HCT116 (cell line): ENCODE measurements around the gene PDE4B. TPM values are rescaled to one million over a fixed set of nuclear protein-coding genes. Genes with fewer than 3 reads are reported as not detected.

ENCODE experiments used
- ATAC-seq: fragments of 200-7000 bp; cut with Tn5 transposase; 2 replicates; pipeline ENCODE4 v1.9.1; 2020; ENCODE audit warnings: mild to moderate bottlenecking, moderate library complexity
- BruUV-seq: library from RNA; stranded (reverse); fragments of 400-500 nt; replicated peaks from 2 replicates; lab custom pipeline; 2021; lab: Mats Ljungman, UMichigan
- CTCF ChIA-PET: fragments of 300-600 bp; sonication (Branson Sonifier 250); formaldehyde crosslinking; loops from one replicate; lab custom pipeline; 2021; ENCODE audit warnings: antibody characterized with exemption; lab: Charles Lee
- POLR2A ChIA-PET: fragments of 300-600, 350-600 bp; sonication (Branson Sonifier 250); formaldehyde crosslinking; loops from one replicate; lab custom pipeline; 2021; ENCODE audit warnings: antibody characterized with exemption; lab: Charles Lee
- RAD21 ChIA-PET, 2 experiments: fragments of 300-600 bp; sonication (Branson Sonifier 250); formaldehyde crosslinking; loops; one replicate each; lab custom pipeline; 2023; ENCODE audit warnings: low total read pairs in 2 of 2; ENCODE audit not compliant: uncharacterized antibody in 2 of 2, unreplicated experiment in 2 of 2, low non-redundant PET in 1 of 2; lab: Charles Lee
- DNase-seq: peaks from one replicate; pipeline ENCODE4 v3.0.0-alpha.2; 2010; ENCODE audit warnings: low read depth, low spot score
- H2AFZ ChIP-seq: fragments of 200-600 bp; shearing (Covaris generic), sonication (generic); 2 replicates; pipeline ENCODE4 v1.6.1; 2017; ENCODE audit warnings: low read depth, mixed run types, mixed read lengths, antibody characterized with exemption, low read length; ENCODE audit not compliant: poor library complexity, severe bottlenecking
- H3K27ac ChIP-seq: 2 replicates; pipeline ENCODE4 v1.5.1; 2012; ENCODE audit warnings: low read depth, low read length
- H3K27me3 ChIP-seq: fragments of 200-600 bp; sonication (generic); 2 replicates; pipeline ENCODE4 v1.6.1; 2016; ENCODE audit warnings: mixed run types, low read length, mixed read lengths; ENCODE audit not compliant: insufficient read depth
- H3K36me3 ChIP-seq, 2 experiments: fragments of 200-500 bp in 1 of 2; fragments of 200-600 bp in 1 of 2; sonication (Bioruptor generic) in 1 of 2; sonication (generic) in 1 of 2; 2 replicates each; pipeline versions ENCODE4 v1.5.1 to v1.6.1; 2014 to 2016; ENCODE audit warnings: low read length in 2 of 2, inconsistent platforms in 1 of 2, mixed read lengths in 1 of 2, mixed run types in 1 of 2; ENCODE audit not compliant: insufficient read depth in 2 of 2, control insufficient read depth in 1 of 2
- H3K4me1 ChIP-seq, 2 experiments: fragments of 200-600 bp in 1 of 2; sonication (generic) in 1 of 2; 2 replicates each; pipeline versions ENCODE4 v1.5.1 to v1.6.1; 2012 to 2017; ENCODE audit warnings: low read length in 2 of 2, inconsistent platforms in 1 of 2, mild to moderate bottlenecking in 1 of 2, mixed read lengths in 1 of 2, mixed run types in 1 of 2, moderate library complexity in 1 of 2; ENCODE audit not compliant: insufficient read depth in 2 of 2, control insufficient read depth in 1 of 2
- H3K4me2 ChIP-seq: fragments of 200-600 bp; sonication (generic); 2 replicates; pipeline ENCODE4 v1.6.1; 2017; ENCODE audit warnings: mixed run types, low read length, mixed read lengths
- H3K4me3 ChIP-seq, 2 experiments: fragments of 200-600 bp in 1 of 2; sonication (generic) in 1 of 2; replicated peaks in 1 of 2; 2 replicates each; pipeline ENCODE4 v1.5.1; 2011 to 2016; ENCODE audit warnings: low read length in 2 of 2, control low read depth in 1 of 2, low read depth in 1 of 2, mild to moderate bottlenecking in 1 of 2, mixed read lengths in 1 of 2, mixed run types in 1 of 2
- H3K79me2 ChIP-seq: fragments of 200-600 bp; sonication (generic); 2 replicates; pipeline ENCODE4 v1.6.1; 2017; ENCODE audit warnings: mild to moderate bottlenecking, mixed run types, low read length, moderate library complexity, mixed read lengths; ENCODE audit not compliant: insufficient read depth
- H3K9ac ChIP-seq: fragments of 200-600 bp; sonication (generic); 2 replicates; pipeline ENCODE4 v1.6.1; 2016; ENCODE audit warnings: low read length, mixed read lengths
- H3K9me2 ChIP-seq: fragments of 200-600 bp; sonication (generic), shearing (Covaris generic); 2 replicates; pipeline ENCODE4 v1.6.1; 2017; ENCODE audit warnings: mixed run types, mild to moderate bottlenecking, moderate library complexity; ENCODE audit not compliant: insufficient read depth
- H3K9me3 ChIP-seq, 2 experiments: fragments of 200-500 bp in 1 of 2; fragments of 200-600 bp in 1 of 2; sonication (Bioruptor generic) in 1 of 2; sonication (generic) in 1 of 2; 2 replicates each; pipeline ENCODE4 v1.6.1; 2014 to 2017; ENCODE audit warnings: low read length in 2 of 2, mixed read lengths in 2 of 2, inconsistent platforms in 1 of 2, low read depth in 1 of 2, mild to moderate bottlenecking in 1 of 2, mixed run types in 1 of 2, moderate library complexity in 1 of 2; ENCODE audit not compliant: control insufficient read depth in 1 of 2, insufficient read depth in 1 of 2
- H4K20me1 ChIP-seq: fragments of 200-600 bp; sonication (generic), shearing (Covaris generic); 2 replicates; pipeline ENCODE4 v1.6.1; 2017; ENCODE audit warnings: mixed run types, mild to moderate bottlenecking, moderate library complexity; ENCODE audit not compliant: insufficient read depth
- CEBPB ChIP-seq: IDR thresholded peaks from 2 replicates; pipeline ENCODE4 v1.6.1; 2012; ENCODE audit warnings: low read depth
- CTCF ChIP-seq, 3 experiments: fragments of 200-600 bp in 1 of 3; sonication (generic) in 1 of 3; IDR thresholded peaks in 2 of 3; conservative IDR thresholded peaks in 1 of 3; 2 replicates each; pipeline ENCODE4 v1.5.1; 2012 to 2017; ENCODE audit warnings: low read depth in 2 of 3, low read length in 2 of 3, antibody characterized with exemption in 1 of 3, borderline replicate concordance in 1 of 3, control low read depth in 1 of 3, mild to moderate bottlenecking in 1 of 3, mixed read lengths in 1 of 3, mixed run types in 1 of 3, moderate library complexity in 1 of 3; ENCODE audit not compliant: insufficient read depth in 1 of 3
- EGR1 ChIP-seq: IDR thresholded peaks from 2 replicates; pipeline ENCODE4 v1.6.1; 2012; ENCODE audit warnings: low read depth
- ELF1 ChIP-seq: IDR thresholded peaks from 2 replicates; pipeline ENCODE4 v1.6.1; 2012; ENCODE audit warnings: low read depth, borderline replicate concordance
- EZH2 ChIP-seq: fragments of 200-600 bp; sonication (generic); IDR thresholded peaks from 2 replicates; pipeline ENCODE4 v1.6.1; 2017; ENCODE audit warnings: antibody characterized with exemption, mixed run types
- EZH2phosphoT487 ChIP-seq: fragments of 200-600 bp; IDR thresholded peaks from 2 replicates; pipeline ENCODE4 v1.6.1; 2018; ENCODE audit warnings: antibody characterized with exemption, borderline replicate concordance
- FOSL1 ChIP-seq: IDR thresholded peaks from 2 replicates; pipeline ENCODE4 v1.6.1; 2012; ENCODE audit warnings: low read depth
- POLR2A ChIP-seq: IDR thresholded peaks from 2 replicates; pipeline ENCODE4 v1.7.0; 2011; ENCODE audit warnings: borderline replicate concordance; ENCODE audit not compliant: insufficient read depth, insufficient read length; ENCODE audit errors: extremely low read depth
- POLR2AphosphoS5 ChIP-seq: IDR thresholded peaks from 2 replicates; pipeline ENCODE4 v1.6.1; 2011; ENCODE audit warnings: mild to moderate bottlenecking, low read depth, low read length, moderate library complexity
- RAD21 ChIP-seq: IDR thresholded peaks from 2 replicates; pipeline ENCODE4 v1.6.1; 2012; ENCODE audit warnings: low read depth, mild to moderate bottlenecking
- SP1 ChIP-seq: IDR thresholded peaks from 2 replicates; pipeline ENCODE4 v1.6.1; 2012; ENCODE audit warnings: low read depth
- SRF ChIP-seq: IDR thresholded peaks from 2 replicates; pipeline ENCODE4 v1.6.1; 2012; ENCODE audit warnings: low read depth
- YY1 ChIP-seq: IDR thresholded peaks from 2 replicates; pipeline ENCODE4 v1.6.1; 2011; ENCODE audit warnings: low read length, low read depth, moderate library complexity, mild to moderate bottlenecking; ENCODE audit not compliant: insufficient replicate concordance; ENCODE audit errors: extremely low read depth
- ZFX ChIP-seq: fragments of 450-650 bp; IDR thresholded peaks from 2 replicates; pipeline ENCODE4 v1.6.1; 2017
- ZNF274 ChIP-seq: fragments of 200-500 bp; sonication (Bioruptor generic); IDR thresholded peaks from 2 replicates; pipeline ENCODE4 v1.6.1; 2014; ENCODE audit warnings: mild to moderate bottlenecking, low read depth, low read length, inconsistent platforms
- intact Hi-C: fragments of 100-400 bp; cut with micrococcal nuclease; formaldehyde crosslinking; loops from 2 replicates; pipeline ENCODE4 v1.10.0; 2022
- total RNA-seq: library from RNA; stranded (reverse); gene quantifications from one replicate; pipeline ENCODE4 v1.2.1, GENCODE V29; 2021; ENCODE audit not compliant: unreplicated experiment
- TF ChIP-seq, protein P1 (sequence below): IDR thresholded peaks from 2 replicates; pipeline ENCODE4 v1.6.1; 2011; ENCODE audit warnings: mild to moderate bottlenecking, low read length, moderate library complexity; ENCODE audit not compliant: insufficient replicate concordance; ENCODE audit errors: extremely low read depth
- TF ChIP-seq, protein P2 (sequence below): IDR thresholded peaks from 2 replicates; pipeline ENCODE4 v1.6.1; 2012
- TF ChIP-seq, protein P3 (sequence below): IDR thresholded peaks from 2 replicates; pipeline ENCODE4 v1.6.1; 2012
- TF ChIP-seq, protein P4 (sequence below): IDR thresholded peaks from 2 replicates; pipeline ENCODE4 v1.6.1; 2012; ENCODE audit warnings: low read depth

The PDE4B gene
- total RNA-seq, 1 experiment from 2014 or later, result 76.9 TPM

DNA sequence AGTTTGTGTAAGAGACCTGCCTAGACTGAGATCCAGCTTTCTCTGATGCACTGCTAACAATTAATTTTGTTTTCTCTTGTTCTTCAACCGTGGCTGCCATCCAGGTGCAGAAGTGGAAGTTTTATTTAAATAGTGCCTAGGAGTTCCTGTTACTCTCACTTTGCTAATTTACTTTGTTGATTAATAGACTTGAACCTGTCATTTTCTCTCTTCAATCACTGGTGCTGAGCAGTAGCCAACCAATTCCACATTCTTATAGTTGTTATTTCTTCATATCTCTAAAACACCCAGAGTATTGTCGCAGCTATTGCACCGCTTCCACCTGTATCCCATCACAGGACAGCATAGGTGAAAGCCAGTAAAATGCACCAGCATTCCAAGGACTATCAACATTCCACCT lies 157.2 kb downstream of the PDE4B start:
- Histone ChIP-seq H3K27ac (no peak overlapping the region), H3K4me1 (peaks cover 0 to under 1% of the 10 kb centered on the region in 2 experiments; a peak in 1 of 4 replicates), H2AFZ (no peak overlapping the region), H3K9me2 (no peaks in the 10 kb centered on the region), H3K79me2 (no peaks in the 10 kb centered on the region), H3K27me3 (no peaks in the 10 kb centered on the region), H3K4me2 (no peak overlapping the region), H3K36me3 (no peaks in the 10 kb centered on the region), H4K20me1 (no peaks in the 10 kb centered on the region), H3K9me3 (no peaks in the 10 kb centered on the region), H3K4me3 (no peak overlapping the region), H3K9ac (no peak overlapping the region)
- DNase-seq (no peak), ATAC-seq (no peak)
- RAD21 ChIA-PET, result no interaction called here
- no TSS peak for BruUV-seq
- POLR2A ChIA-PET, result no interaction called here
- TF ChIP-seq EGR1 (no peak), SP1 (no peak), YY1 (no peak), CTCF (IDR thresholded peaks at IDR 0.05 in 2 of 3, conservative IDR thresholded peaks at IDR 0.05 in 1 of 3; ENCODE audit: borderline replicate concordance in 1 of 3, insufficient read depth in 1 of 3, low read depth in 2 of 3, low read length in 2 of 3) (no peak), POLR2AphosphoS5 (no peak), CEBPB (no peak), FOSL1 (no peak), ZFX (no peak), ELF1 (no peak), EZH2 (no peak), ZNF274 (no peak), POLR2A (no peak), EZH2phosphoT487 (no peak), SRF (no peak), RAD21 (no peak)
- TF ChIP-seq, protein P1, sequence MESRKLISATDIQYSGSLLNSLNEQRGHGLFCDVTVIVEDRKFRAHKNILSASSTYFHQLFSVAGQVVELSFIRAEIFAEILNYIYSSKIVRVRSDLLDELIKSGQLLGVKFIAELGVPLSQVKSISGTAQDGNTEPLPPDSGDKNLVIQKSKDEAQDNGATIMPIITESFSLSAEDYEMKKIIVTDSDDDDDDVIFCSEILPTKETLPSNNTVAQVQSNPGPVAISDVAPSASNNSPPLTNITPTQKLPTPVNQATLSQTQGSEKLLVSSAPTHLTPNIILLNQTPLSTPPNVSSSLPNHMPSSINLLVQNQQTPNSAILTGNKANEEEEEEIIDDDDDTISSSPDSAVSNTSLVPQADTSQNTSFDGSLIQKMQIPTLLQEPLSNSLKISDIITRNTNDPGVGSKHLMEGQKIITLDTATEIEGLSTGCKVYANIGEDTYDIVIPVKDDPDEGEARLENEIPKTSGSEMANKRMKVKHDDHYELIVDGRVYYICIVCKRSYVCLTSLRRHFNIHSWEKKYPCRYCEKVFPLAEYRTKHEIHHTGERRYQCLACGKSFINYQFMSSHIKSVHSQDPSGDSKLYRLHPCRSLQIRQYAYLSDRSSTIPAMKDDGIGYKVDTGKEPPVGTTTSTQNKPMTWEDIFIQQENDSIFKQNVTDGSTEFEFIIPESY, result no peak
- TF ChIP-seq, protein P2, sequence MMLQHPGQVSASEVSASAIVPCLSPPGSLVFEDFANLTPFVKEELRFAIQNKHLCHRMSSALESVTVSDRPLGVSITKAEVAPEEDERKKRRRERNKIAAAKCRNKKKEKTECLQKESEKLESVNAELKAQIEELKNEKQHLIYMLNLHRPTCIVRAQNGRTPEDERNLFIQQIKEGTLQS, result no peak
- TF ChIP-seq, protein P3, sequence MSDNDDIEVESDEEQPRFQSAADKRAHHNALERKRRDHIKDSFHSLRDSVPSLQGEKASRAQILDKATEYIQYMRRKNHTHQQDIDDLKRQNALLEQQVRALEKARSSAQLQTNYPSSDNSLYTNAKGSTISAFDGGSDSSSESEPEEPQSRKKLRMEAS, result no peak
- TF ChIP-seq, protein P4, sequence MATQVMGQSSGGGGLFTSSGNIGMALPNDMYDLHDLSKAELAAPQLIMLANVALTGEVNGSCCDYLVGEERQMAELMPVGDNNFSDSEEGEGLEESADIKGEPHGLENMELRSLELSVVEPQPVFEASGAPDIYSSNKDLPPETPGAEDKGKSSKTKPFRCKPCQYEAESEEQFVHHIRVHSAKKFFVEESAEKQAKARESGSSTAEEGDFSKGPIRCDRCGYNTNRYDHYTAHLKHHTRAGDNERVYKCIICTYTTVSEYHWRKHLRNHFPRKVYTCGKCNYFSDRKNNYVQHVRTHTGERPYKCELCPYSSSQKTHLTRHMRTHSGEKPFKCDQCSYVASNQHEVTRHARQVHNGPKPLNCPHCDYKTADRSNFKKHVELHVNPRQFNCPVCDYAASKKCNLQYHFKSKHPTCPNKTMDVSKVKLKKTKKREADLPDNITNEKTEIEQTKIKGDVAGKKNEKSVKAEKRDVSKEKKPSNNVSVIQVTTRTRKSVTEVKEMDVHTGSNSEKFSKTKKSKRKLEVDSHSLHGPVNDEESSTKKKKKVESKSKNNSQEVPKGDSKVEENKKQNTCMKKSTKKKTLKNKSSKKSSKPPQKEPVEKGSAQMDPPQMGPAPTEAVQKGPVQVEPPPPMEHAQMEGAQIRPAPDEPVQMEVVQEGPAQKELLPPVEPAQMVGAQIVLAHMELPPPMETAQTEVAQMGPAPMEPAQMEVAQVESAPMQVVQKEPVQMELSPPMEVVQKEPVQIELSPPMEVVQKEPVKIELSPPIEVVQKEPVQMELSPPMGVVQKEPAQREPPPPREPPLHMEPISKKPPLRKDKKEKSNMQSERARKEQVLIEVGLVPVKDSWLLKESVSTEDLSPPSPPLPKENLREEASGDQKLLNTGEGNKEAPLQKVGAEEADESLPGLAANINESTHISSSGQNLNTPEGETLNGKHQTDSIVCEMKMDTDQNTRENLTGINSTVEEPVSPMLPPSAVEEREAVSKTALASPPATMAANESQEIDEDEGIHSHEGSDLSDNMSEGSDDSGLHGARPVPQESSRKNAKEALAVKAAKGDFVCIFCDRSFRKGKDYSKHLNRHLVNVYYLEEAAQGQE, result no peak
- intact Hi-C loops, result loop anchor here (10.0 kb wide), 1 partner anchor 775 kb away; no protein-coding TSS in a partner anchor
- CTCF ChIA-PET, result no interaction called here
